Measurements from ENCODE around the gene PNPO.
A peak's percentile ranks its signal among the peaks of the same experiment; 100 is the strongest.

PNPO gene

GRCh38 chr17:47952171-47953021 is 11.0 kb downstream of the PNPO start:
- no peak for DNase-seq

- DNase-seq = no peak
Observed at GRCh38 chr17:47953909-47954308, 12.5 kb downstream of the PNPO start.

GRCh38 chr17:47955497-47956461 is 14.4 kb downstream of the PNPO start:
- DNase-seq = no peak

GRCh38 chr17:47956791-47957590 is 15.6 kb downstream of the PNPO start:
- DNase-seq = no peak

- no peak for DNase-seq
Observed at GRCh38 chr17:47957591-47958490, 16.5 kb downstream of the PNPO start, which contains the start of gene PRR15L. Gene PRR15L, minus strand, starts transcription at chr17:47957883. Its CDS starts 4,649 bp downstream, at chr17:47953234.

- DNase-seq = no peak
Observed at GRCh38 chr17:47959825-47960655, 18.7 kb downstream of the PNPO start.

- no peak for DNase-seq
Observed at GRCh38 chr17:47961406-47961805, 20.0 kb downstream of the PNPO start.

- no peak for DNase-seq
Observed at GRCh38 chr17:47962901-47963300, 21.5 kb downstream of the PNPO start.

GRCh38 chr17:47964856-47965255 is 23.5 kb downstream of the PNPO start:
- DNase-seq = no peak

- DNase-seq = no peak
Observed at GRCh38 chr17:47966079-47966519, 24.7 kb downstream of the PNPO start.

- no peak for DNase-seq
Observed at GRCh38 chr17:47967607-47968252, 26.4 kb downstream of the PNPO start.

GRCh38 chr17:47968836-47969235 is 27.5 kb downstream of the PNPO start:
- no peak for DNase-seq

- DNase-seq = no peak
Observed at GRCh38 chr17:47969930-47970724, 28.8 kb downstream of the PNPO start.

- DNase-seq = peak; percentile 98
Observed at GRCh38 chr17:47970725-47971499, 29.5 kb downstream of the PNPO start, which contains the start of gene CDK5RAP3. Gene CDK5RAP3, plus strand, starts transcription at chr17:47971113. Its CDS starts 34 bp downstream, at chr17:47971147.

GRCh38 chr17:47973541-47973940 is 32.2 kb downstream of the PNPO start:
- no peak for DNase-seq

- no peak for DNase-seq
Observed at GRCh38 chr17:47975189-47975822, 33.9 kb downstream of the PNPO start.

GRCh38 chr17:47975823-47976205 is 34.4 kb downstream of the PNPO start:
- DNase-seq = no peak

- peak; percentile 25 for DNase-seq
Observed at GRCh38 chr17:47978324-47978723, 37.0 kb downstream of the PNPO start.

All from effector CD4-positive, alpha-beta T cell (primary cell).